ENCODE results near the gene TNFRSF9.

Gene TNFRSF9

GRCh38 chr1:7869136-7869920 is 71.3 kb downstream of the TNFRSF9 start:
- DNase-seq: no peak

GRCh38 chr1:7868070-7868780 is 72.4 kb downstream of the TNFRSF9 start:
- DNase-seq: no peak

- DNase-seq: no peak
These were observed 74.7 kb downstream of the TNFRSF9 start for GRCh38 chr1:7865978-7866377.
